Esophagus squamous epithelium (tissue), 4 donors: Measurements from ENCODE around the gene ARRB1.

Source experiments
- POLR2A ChIP-seq, 4 donors: fragments of 450-650 bp; IDR thresholded peaks; one replicate each; pipeline ENCODE4 v1.6.1; 2017; ENCODE audit warnings: antibody characterized with exemption in 4 of 4, mild to moderate bottlenecking in 4 of 4, moderate library complexity in 3 of 4
- TF ChIP-seq, protein P1 (sequence below), 6 experiments: fragments of 450-650 bp in 4 of 6; fragments of 200-600 bp in 2 of 6; sonication (generic) in 2 of 6; IDR thresholded peaks; one replicate each; pipeline ENCODE4 v1.5.1; 2016 to 2019; ENCODE audit warnings: antibody characterized with exemption in 6 of 6, mild to moderate bottlenecking in 4 of 6, moderate library complexity in 4 of 6

DNA sequence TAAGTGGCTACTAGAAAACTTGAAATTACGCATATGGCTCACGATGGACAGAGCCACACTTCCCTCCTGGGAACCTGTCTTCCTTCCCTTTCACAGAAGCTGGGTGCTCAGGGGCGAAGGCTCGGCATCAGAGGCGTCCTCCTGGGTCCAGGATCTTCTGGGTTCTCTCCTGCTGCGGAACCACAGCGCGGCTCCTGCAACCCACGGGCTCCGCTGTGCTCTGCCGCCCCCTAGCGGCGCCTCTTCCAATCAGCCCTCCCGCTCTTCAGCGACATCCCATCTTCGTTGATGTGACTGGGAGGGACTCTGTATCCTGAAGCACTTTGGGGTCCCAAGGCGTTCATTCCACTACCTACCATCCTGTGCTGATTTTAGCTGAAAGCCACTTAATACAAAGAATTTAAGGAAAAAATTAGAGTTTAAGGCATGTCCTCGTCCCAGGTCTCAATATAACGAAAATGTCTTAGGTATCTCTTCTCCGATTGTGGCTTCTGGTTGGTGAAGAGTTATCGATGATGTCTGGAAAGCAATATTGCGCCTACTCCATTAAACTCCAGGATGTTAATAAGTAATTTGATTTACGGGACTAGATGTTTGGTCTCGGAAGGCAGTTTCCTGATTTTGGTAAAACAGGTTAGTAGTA is 33.1 kb upstream of the ARRB1 start:
- TF ChIP-seq, protein P1, sequence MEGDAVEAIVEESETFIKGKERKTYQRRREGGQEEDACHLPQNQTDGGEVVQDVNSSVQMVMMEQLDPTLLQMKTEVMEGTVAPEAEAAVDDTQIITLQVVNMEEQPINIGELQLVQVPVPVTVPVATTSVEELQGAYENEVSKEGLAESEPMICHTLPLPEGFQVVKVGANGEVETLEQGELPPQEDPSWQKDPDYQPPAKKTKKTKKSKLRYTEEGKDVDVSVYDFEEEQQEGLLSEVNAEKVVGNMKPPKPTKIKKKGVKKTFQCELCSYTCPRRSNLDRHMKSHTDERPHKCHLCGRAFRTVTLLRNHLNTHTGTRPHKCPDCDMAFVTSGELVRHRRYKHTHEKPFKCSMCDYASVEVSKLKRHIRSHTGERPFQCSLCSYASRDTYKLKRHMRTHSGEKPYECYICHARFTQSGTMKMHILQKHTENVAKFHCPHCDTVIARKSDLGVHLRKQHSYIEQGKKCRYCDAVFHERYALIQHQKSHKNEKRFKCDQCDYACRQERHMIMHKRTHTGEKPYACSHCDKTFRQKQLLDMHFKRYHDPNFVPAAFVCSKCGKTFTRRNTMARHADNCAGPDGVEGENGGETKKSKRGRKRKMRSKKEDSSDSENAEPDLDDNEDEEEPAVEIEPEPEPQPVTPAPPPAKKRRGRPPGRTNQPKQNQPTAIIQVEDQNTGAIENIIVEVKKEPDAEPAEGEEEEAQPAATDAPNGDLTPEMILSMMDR (IDR thresholded peaks at IDR 0.05) = peak; percentile 95 to 98 (median 96)
- no peak for TF ChIP-seq POLR2A (IDR thresholded peaks at IDR 0.05)
